ES-I3 (cell line): ENCODE results near the gene SEZ6L.

Experiments used
- H3K36me3 ChIP-seq: 2 replicates; pipeline ENCODE4 v1.6.1; 2013; ENCODE audit warnings: mild to moderate bottlenecking, low read length, control low read depth, moderate library complexity; ENCODE audit not compliant: insufficient read depth
- H3K4me1 ChIP-seq: 2 replicates; pipeline ENCODE4 v1.6.1; 2013; ENCODE audit warnings: mild to moderate bottlenecking, control low read depth, low read length; ENCODE audit not compliant: insufficient read depth
- H3K9ac ChIP-seq: 2 replicates; pipeline ENCODE4 v1.6.1; 2013; ENCODE audit warnings: low read depth, mild to moderate bottlenecking, low read length, moderate library complexity
- H3K9me3 ChIP-seq: 2 replicates; pipeline ENCODE4 v1.6.1; 2013; ENCODE audit warnings: mild to moderate bottlenecking, low read length, moderate library complexity; ENCODE audit not compliant: control insufficient read depth, insufficient read depth

The SEZ6L gene

DNA sequence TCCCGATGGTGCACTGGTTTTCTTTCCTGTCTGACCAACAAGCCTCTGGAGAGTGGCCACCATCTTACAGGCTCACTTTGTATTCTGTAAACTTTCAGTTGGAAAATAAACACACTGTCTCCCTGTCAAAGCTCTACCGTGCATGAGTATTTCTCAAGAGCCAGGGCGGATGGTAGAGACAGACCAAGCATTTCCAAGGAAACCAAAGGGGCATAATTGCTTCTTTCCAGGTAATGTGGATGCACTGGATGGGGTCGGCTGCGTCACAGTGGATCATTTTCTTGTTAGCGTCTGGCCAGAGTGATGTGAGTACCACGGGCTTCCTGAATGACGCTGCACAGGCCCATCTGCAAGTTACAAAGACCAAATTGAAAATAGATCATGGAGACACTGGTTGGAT is 5.1 kb upstream of the SEZ6L start:
- Histone ChIP-seq H3K36me3 (no peaks in the 10 kb centered on the region), H3K4me1 (0 out of 2 replicates have a peak, but pooled peaks cover 5% of the 10 kb centered on the region), H3K9me3 (no peaks in the 10 kb centered on the region), H3K9ac (no peak overlapping the region)

DNA sequence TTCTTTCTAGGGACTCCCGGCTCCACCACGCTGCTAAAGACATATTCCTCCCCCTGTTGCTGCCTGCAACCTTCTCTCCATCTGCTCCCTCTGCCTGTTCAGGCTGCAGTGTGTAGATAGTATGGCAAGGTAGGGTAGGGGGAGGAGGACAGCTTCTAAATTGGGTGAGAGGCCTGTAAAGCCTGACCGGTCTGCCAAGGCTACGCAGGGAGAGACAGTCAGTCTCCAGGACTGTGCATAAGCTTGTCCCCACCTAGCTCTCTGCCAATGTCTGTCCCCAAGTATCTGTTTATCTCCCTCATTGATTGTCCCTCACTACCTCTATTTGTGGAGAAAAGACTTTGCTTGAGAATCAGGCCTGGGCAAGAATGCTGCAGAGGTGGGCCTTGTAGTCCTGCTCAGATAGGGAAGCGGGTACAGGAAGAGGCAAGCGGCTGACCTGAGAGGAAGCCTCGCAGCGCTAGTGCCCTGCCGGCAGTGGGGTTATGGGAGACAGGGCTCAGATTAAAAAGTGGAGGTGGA is 871 bp upstream of the SEZ6L start:
- H3K9me3 ChIP-seq: no peaks in the 10 kb centered on the region
- H3K4me1 ChIP-seq: 0 out of 2 replicates have a peak, but pooled peaks cover 5% of the 10 kb centered on the region
- H3K36me3 ChIP-seq: no peaks in the 10 kb centered on the region
- H3K9ac ChIP-seq: peak overlapping the region; percentile 41; the same call in 1 of the 2 replicates

DNA sequence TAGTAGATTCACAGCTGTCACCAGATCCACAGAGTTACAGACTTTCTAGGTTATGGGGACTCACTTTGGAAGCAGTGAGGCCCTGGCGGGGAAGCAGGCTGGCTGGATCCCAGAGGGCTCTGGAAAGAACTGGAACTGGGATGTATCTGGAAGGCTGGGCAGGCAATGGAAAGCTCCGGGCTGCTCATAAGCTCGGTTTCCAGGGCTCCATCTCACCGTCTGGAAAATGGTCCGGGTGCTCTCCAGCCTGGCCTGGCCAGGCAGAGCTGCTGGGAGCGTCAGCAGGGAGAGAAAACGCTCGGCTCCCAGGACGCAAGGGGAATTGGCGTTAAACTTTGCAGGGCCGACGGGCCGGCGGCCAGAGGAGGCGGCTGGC is 335 bp upstream of the SEZ6L start:
- H3K4me1 ChIP-seq: 0 out of 2 replicates have a peak, but pooled peaks cover 5% of the 10 kb centered on the region
- H3K9me3 ChIP-seq: no peaks in the 10 kb centered on the region
- no peaks in the 10 kb centered on the region for H3K36me3 ChIP-seq
- peak overlapping the region; percentile 41; the same call in 1 of the 2 replicates for H3K9ac ChIP-seq

DNA sequence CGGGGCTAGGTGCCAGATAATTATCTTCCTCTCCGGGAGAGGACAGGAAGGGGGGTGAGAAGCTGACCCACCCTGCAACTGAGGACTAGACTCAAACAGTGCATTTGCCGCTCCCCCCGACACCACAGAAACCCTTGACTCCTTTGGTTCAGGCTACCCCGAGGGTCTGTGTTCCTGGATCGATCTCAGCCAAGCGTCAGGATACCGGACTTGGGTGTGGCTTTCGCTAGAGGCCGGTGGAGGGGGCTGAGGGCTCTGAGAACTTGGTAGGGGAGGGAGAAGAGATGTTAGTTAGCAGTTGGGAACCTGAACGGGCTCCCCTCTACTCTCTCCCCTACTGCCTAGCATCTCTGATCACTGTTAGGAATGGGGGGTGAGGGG is 840 bp downstream of the SEZ6L start:
- Histone ChIP-seq H3K4me1 (peaks cover 10% of the 10 kb centered on the region), H3K9ac (peak overlapping the region; percentile 41; the same call in 1 of the 2 replicates), H3K36me3 (no peaks in the 10 kb centered on the region)

DNA sequence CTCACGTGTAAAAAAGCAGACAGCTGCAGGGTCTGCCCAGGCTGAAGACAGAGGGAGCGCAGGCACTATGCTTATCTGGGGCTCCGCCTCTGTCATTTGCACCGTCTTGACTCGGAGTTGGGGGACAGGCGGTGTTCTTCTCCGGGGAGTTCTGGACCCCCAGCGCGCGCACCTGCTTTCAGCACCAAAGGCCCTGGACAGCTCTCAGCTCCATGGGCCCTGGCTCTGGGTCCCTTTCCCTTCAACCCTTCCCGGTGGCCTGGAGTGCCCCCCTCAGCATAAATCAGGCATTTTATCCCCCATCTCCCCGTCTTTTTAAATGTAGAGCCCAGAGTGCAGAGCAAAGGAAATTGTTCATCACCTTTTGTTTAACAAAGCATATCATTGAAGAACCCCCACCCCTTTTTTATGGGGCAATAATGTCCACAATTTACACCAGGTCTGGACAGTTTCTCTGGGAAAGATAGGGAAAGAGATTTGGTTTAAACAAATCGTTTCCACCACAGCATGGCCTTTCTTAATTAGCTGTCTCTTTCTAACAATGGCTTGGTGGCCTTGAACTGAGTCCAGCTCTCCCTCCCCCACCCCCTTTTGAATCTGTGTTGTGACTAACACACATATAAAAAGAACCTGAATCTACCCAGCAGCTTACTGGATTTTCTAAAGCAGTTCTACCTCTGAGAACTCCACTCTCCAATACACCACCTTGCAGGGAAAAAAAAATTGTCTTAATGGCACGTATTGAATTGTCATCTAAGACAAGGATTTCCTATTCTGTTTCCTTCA is 1.7 kb downstream of the SEZ6L start:
- no peak overlapping the region for H3K9ac ChIP-seq
- no peaks in the 10 kb centered on the region for H3K36me3 ChIP-seq
- peaks cover 10% of the 10 kb centered on the region for H3K4me1 ChIP-seq
- no peaks in the 10 kb centered on the region for H3K9me3 ChIP-seq

More for the DNA sequence above, 840 bp downstream of the SEZ6L start:
- H3K9me3 ChIP-seq: no peaks in the 10 kb centered on the region

DNA sequence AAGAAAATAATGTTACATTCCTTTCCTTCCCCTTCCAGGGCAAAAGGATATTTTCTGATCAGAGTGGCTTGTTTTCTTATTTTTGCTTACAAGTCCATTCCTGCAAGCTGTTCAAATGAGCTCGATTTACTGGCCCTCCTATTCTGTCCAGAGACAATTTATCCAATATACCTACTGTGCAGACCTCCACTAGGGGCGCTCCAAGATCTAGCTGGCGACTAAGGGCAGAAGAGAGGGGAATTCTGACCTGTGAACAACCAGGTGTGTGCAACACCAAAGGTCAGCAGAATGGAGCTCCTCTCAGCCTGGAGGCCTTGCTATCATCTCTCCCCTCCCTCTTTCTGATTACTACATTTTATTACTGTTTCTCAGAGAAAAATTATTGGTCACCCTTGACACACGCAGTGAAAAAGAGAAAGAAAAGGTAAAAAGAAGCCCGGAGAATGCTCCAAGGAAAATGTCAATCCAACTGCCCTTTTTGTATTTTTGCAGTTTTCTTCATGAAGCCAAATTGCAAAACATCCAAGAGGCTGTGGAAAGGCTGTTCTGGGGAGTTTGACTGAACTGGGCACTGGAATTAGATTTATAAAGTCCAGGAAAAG is 3.2 kb downstream of the SEZ6L start:
- Histone ChIP-seq H3K9ac (no peak overlapping the region), H3K4me1 (peaks cover 10% of the 10 kb centered on the region), H3K36me3 (no peaks in the 10 kb centered on the region), H3K9me3 (no peaks in the 10 kb centered on the region)

DNA sequence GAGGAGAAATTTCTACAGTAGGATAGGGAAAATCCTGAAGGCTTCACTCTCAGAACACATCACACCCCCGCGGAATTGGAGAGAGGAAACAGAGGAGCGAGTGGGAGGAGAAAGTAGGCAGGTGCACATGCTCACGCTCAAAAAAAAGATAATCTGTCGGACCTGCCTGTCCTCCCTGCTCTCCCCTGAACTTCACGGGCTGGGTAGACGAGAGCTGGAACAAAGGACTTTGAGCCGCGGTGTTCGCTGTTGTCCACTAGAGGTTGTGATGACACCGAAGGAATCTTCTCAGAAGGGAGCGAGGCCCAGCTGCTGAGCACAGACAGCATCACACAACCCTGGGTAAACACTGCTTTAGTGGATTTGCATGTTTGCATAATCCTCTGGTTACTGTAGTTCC is 5.0 kb downstream of the SEZ6L start:
- no peaks in the 10 kb centered on the region for H3K36me3 ChIP-seq
- no peaks in the 10 kb centered on the region for H3K9me3 ChIP-seq
- peaks cover 6% of the 10 kb centered on the region for H3K4me1 ChIP-seq

DNA sequence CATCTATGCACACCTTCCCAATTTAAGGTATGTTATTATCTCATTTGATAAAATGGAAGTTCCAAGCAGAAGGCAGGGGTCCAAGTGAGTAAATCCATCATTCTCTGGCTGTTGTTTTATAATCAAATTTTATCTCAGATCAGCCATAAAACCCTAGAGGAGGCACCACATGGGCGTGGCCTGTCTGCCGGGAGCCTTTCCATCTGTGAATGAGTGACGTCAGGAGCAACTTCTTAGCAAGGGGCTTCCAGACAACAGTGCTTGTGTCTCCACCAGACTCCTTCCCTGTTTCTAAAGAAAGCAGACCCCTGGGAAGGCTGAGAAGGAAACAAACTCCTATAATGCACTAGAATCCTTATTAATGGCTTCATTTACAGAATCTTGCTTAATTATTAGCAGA is 13.5 kb downstream of the SEZ6L start:
- no peaks in the 10 kb centered on the region for H3K9me3 ChIP-seq

More for the DNA sequence above, 5.0 kb downstream of the SEZ6L start:
- H3K9ac ChIP-seq: no peak overlapping the region

DNA sequence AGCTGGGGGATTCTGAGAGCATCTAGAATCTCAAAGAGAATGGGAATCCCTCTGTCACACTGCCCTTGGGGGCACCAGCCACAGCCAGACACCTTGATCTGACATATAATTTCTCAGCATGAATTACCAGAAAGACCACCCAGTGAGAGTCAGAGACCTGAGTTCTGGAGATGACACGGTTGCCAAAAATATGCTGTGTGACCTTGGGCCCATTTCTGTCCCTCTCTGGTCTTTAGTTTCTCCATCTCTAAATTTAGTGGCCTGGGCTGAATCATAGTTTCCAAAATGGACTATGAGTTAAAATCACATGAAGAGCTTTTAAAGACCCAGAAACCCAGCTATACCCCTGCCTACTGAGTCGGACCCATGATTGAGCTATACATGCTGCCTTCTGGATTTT is 15.9 kb downstream of the SEZ6L start:
- H3K9ac ChIP-seq: no peak overlapping the region
- H3K4me1 ChIP-seq: no peaks in the 10 kb centered on the region
- H3K9me3 ChIP-seq: no peaks in the 10 kb centered on the region
- H3K36me3 ChIP-seq: no peaks in the 10 kb centered on the region

More for the DNA sequence above, 13.5 kb downstream of the SEZ6L start:
- no peak overlapping the region for H3K9ac ChIP-seq
- no peaks in the 10 kb centered on the region for H3K36me3 ChIP-seq
- H3K4me1 ChIP-seq: no peaks in the 10 kb centered on the region

DNA sequence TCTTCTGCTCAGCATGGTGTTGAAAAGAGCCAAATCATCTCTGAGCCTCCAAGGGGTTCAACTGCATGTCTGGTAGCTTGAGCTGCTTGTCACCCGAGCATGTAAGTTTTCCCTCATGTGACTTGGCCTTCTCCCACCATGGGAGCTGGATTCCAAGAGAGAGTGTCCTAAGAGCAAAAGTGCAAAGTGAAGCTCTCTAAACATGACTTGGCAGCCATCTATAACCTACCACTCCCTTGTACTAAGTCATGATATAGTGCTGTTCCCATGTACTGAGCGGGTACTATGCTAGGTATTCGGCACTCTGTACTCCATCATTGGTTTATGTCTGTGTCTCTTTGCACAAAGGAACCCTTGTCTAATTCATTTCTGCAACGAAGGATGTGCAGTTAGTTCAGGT is 19.1 kb downstream of the SEZ6L start:
- H3K36me3 ChIP-seq: no peaks in the 10 kb centered on the region
- H3K9me3 ChIP-seq: no peaks in the 10 kb centered on the region
- H3K9ac ChIP-seq: no peak overlapping the region
- H3K4me1 ChIP-seq: no peaks in the 10 kb centered on the region

DNA sequence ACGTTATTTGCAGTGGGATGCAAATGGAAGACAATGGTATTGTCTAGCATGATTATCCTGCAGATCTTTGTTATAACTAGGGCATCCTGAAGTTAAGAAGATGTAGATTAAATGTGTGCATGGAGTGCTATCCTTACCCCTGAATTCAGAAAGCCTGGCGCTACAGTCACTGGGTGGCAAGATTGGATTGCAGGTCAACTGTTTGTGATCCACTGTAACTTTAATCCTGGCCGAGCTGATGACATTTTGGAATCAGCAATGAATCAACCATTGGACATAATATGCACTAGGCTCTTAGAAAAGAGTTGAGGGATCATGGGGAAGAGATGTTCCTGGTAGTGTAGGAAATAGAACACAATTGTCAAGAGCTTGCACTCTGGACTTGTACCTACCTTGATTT is 25.1 kb downstream of the SEZ6L start:
- no peaks in the 10 kb centered on the region for H3K36me3 ChIP-seq
- no peaks in the 10 kb centered on the region for H3K4me1 ChIP-seq
- no peak overlapping the region for H3K9ac ChIP-seq
- H3K9me3 ChIP-seq: no peaks in the 10 kb centered on the region

DNA sequence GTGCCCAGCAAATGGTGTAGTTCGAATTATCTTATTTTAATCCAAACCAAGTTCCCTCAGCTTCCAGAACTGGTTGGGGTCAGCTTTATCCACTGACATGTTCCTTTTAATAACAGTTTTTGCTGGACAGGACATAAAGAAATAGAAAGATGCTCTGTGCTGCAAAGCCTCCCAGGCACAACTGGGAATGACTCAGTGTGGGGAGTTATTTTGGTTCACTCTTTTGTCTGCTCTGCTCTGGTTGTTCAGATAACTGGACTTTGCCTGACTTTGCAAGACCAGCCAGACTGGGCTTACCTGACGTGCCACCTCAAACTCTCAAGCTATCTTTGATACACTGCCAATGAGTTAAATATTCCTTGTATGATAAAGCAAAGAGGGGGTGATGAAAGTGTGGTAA is 25.6 kb downstream of the SEZ6L start:
- H3K9me3 ChIP-seq: no peaks in the 10 kb centered on the region
- no peak overlapping the region for H3K9ac ChIP-seq
- H3K36me3 ChIP-seq: no peaks in the 10 kb centered on the region
- H3K4me1 ChIP-seq: no peaks in the 10 kb centered on the region

DNA sequence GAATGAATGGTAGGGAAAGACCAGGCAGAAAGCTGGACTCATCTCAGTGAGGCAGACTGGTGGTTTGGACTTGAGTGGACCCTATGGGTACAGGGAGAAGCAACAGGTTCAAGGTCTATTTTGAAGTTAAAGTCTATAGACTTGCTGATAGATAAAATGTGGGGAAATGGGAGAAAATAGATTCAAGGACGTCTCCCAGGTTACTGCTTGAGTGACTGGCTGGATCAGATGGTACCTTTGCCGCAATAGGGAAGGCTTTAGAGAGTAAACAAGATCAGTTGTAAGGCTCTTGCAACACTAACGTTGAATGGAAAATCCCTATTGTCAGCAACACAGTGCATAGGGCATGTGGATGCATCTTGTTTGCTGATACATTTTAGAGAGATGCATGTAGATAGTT is 27.4 kb downstream of the SEZ6L start:
- Histone ChIP-seq H3K4me1 (no peaks in the 10 kb centered on the region), H3K9me3 (no peaks in the 10 kb centered on the region), H3K9ac (no peak overlapping the region), H3K36me3 (no peaks in the 10 kb centered on the region)

DNA sequence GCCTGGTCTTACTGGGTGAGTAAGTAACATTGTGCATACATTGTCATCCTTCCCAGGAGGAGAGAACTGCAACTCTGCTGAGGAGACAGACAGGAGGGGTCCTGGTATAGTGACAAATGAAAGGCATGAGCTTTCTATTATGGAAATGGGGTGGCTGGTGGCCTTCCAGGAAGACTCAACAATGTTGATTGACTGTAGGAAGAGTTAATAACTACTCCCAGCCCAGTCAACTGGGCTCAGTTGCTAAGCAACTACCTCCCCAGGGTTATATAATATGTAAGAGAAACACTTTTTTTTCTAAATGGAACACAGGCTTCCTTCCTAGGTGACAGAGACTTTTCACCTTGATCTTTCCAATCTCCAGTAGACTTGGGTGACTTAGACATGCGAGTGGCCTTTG is 28.2 kb downstream of the SEZ6L start:
- Histone ChIP-seq H3K4me1 (no peaks in the 10 kb centered on the region), H3K9ac (no peak overlapping the region), H3K9me3 (no peaks in the 10 kb centered on the region), H3K36me3 (no peaks in the 10 kb centered on the region)

DNA sequence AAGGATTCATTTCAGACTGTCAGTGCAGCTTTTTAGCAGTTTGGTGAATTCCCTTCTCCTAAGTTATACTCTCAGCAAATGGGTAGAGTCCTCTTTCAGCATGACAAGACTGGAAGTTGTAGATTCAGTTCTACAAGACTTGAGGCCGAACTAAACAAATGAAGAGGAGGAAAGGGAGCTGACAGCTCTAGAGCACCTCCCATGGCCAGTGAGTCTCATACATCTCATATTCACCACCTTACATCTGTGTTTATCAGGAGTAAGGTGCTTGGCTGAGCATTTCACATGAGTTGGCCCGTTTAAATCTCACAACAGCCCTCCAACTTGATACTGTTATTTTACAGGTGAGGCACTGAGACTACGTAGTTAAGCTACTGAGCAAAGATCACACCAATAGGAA is 30.4 kb downstream of the SEZ6L start:
- no peaks in the 10 kb centered on the region for H3K4me1 ChIP-seq

More for the DNA sequence above, 30.4 kb downstream of the SEZ6L start:
- Histone ChIP-seq H3K36me3 (no peaks in the 10 kb centered on the region), H3K9me3 (no peaks in the 10 kb centered on the region), H3K9ac (no peak overlapping the region)
